Amniotic epithelial cell (primary cell): Measurements from ENCODE around the gene STRAP.
"Not testable (repeated sequence)": the region's sequence is repeated elsewhere in the genome, so short reads cannot be mapped to it uniquely, and the experiment has no call there.

Experiments
- DNase-seq: peaks from one replicate; pipeline ENCODE4 v3.0.0-alpha.2; 2010; ENCODE audit warnings: low read depth

The STRAP gene

DNA sequence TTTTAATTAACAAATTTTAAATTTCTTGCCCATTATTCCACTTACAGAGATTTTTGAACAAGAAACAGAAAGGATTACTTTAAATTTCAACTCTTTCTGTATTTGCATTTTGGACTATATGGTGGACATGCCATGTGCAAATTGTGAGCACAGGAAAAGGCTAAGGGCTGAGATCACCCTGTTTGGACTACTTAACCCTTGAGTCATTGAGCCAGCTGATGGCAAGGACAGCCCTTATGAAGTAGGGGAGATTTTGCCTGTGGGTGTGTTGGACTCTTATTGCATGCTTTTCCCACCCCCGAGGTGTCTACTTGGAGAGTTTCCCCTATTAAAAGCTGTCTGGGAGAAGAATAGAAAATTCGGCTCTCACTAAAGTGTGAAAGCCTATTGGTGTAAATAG, 46.2 kb downstream of the STRAP start:
- DNase-seq = peak; percentile 67

DNA sequence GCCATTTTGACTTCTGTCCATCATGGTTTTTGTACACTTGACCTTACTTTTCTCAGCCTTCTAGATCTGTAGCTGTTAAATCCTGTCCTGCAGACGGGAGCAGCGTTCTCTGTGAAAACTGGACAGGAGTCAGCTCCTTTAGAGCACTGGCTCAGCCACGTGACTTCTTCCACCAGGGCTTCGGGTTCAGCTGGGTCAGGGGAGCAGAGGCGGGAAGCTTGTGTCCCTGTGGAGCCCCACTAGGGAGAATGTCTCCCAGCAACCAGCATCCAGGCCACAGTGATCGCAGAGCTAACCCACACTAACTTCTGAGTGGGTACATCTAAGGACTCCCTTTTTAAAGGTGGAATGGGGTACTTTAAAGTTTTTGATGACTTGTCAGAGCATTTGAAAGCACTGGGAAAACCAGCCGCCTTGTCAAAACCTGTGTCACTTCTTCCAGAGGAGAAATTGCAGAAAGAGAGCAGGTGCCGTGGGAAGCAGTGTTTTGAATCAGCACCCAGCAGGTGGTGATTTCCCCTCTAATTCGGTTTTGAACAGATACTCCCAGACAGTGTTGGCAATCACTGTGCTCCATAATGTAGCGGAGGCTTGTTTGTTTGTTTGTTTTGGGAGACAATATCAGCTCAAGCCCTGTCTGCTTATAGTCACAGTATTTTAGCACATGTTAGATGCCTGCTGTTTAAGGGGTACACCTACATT, 46.8 kb downstream of the STRAP start:
- DNase-seq = no peak

GRCh38 chr12:15931590-15932053, 49.4 kb downstream of the STRAP start:
- no peak for DNase-seq

DNA sequence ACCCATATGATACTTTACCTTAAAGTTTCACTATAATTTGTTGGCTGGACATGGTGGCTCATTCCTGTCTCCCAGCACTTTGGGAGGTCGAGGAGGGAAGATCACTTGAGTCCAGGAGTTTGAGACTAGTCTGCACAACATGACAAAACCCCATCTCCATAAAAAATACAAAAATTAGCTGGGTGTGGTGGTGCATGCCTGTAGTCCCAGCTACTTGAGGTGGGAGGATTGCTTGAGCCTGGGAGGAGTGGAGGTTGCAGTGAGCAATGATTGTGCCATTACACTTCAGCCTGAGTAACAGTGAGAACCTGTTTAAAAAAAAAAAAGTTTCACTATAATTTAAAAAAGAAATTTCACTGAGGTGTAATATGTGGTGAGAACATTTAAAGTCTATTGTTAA, 50.1 kb downstream of the STRAP start:
- DNase-seq = no peak

DNA sequence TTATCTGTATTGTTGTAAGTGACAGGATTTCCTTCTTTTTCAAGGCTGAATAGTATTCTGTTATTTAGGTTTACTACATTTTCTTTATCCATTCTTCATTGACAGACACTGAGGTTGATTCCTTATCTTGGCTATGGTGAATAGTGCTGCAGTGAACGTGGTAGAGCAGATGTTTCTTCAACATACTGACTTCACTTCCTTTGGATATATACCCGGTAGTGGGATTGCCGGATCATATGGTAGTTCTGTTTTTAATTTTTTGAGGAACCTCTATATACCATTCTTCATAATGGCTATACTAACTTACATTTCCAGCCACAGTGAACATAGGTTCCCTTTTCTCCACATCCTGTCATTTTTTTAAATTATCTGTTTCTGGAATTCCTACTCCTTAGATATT, 50.8 kb downstream of the STRAP start:
- no peak for DNase-seq

DNA sequence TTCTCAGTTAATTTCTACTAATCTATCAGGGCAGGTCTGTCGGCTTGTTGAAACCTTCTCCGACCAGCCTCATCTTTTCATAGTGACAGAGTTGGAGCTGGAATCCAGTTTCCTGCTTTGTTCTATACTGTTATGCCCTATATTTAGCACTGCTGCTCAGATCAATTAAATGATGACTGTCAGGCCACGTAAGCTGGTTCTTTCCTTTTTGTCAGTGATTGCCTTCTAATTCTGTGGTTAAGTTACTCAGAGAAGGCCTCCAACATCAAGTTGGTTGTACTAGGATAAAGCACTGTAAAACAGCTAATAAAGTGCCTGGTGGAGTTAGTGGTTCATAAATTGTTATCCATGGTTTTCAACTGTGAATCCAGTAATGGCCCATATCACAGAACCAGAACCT, 51.6 kb downstream of the STRAP start:
- no peak for DNase-seq

DNA sequence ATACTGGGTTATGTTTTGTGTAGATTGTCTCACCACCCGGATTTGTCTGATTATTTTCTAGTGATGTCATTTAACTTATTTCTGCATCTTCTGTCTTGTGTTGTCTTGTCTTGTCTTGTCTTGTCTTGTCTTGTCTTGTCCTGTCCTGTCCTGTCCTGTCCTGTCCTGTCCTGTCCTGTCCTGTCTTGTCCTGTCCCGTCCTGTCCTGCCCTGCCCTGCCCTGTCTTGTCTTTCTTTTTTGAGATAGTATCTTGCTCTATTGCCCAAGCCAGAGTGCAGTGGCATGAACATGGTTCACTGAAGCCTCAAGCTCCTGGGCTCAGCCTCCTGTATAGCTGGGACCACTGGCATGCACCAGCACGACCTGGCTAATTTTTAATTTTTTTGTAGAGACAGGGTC, 54.6 kb downstream of the STRAP start:
- DNase-seq = no peak

DNA sequence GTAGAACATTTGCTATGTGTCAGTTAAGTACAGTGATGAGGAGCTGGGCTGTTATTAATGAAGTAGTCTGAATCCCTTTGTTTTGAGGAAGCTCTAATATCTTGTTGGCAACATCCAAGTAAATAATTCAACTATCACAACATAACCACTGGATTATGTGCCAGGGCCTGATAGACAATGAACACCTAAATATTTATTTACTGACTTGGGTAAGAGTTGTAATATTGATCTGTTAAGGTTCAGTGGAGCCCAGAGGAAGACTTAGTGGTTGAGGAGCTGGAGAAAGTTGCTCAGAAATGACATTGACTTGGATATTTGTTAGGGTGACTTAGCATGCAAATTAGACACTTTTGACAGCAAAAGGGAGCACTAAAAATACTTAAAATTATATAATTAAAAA, 55.7 kb downstream of the STRAP start:
- no peak for DNase-seq

GRCh38 chr12:15939111-15939510, 56.9 kb downstream of the STRAP start:
- no peak for DNase-seq

- no peak for DNase-seq
Observed at GRCh38 chr12:15942475-15942874, 60.3 kb downstream of the STRAP start.

DNA sequence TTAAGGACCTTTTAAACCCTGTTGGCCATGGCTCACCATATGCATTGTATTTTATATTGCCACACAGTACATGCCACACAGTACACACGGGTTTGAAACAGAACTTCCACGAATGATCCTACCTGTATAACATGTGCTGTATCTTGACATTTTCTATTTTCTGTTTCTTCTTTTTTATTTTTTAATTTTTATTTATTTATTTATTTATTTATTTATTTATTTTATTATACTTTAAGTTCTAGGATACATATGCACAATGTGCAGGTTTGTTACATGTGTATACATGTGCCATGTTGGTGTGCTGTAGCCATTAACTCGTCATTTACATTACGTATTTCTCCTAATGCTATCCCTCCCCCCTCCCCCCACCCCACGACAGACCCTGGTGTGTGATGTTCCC, 61.3 kb downstream of the STRAP start:
- not testable (repeated sequence) for DNase-seq

GRCh38 chr12:15948461-15948860, 66.3 kb downstream of the STRAP start:
- not testable (repeated sequence) for DNase-seq
